T-cell (primary cell): ENCODE results near the gene BBLN. TPM values are rescaled to one million over a fixed set of nuclear protein-coding genes. Genes with fewer than 3 reads are reported as not detected.

Experiments used
- ATAC-seq, 4 experiments: fragments of 200-7000 bp in 3 of 4; fragments of 150-1000 bp in 1 of 4; cut with Tn5 transposase; replicated peaks in 1 of 4; 1 replicate in 3 of 4; 2 replicates in 1 of 4; pipeline ENCODE4 v1.10.0; 2021; ENCODE audit warnings: moderate library complexity in 3 of 4, mild to moderate bottlenecking in 2 of 4, moderate number of reproducible peaks in 1 of 4
- CTCF ChIA-PET, 2 donors: fragments of 300-600 bp; sonication (Branson Sonifier 250); formaldehyde crosslinking; loops; one replicate each; lab custom pipeline; 2022; ENCODE audit warnings: antibody characterized with exemption in 2 of 2; lab: Charles Lee
- POLR2A ChIA-PET, 2 donors: fragments of 300-600 bp; sonication (Branson Sonifier 250); formaldehyde crosslinking; loops; one replicate each; lab custom pipeline; 2022; ENCODE audit warnings: antibody characterized with exemption in 2 of 2; lab: Charles Lee
- DNase-seq, 35 experiments: peaks; one replicate each; pipeline versions ENCODE4 v3.0.0 to v3.0.0-alpha.2; 2013 to 2023
- H3K27ac ChIP-seq: one replicate; pipeline ENCODE4 v1.5.1; 2013; ENCODE audit warnings: low read length
- H3K27me3 ChIP-seq, 2 experiments: replicated peaks in 1 of 2; 1 replicate in 1 of 2; 2 replicates in 1 of 2; pipeline versions ENCODE4 v1.6.1 to v1.7.0; 2013; ENCODE audit warnings: low read length in 1 of 2, mixed read lengths in 1 of 2; ENCODE audit not compliant: control insufficient read depth in 2 of 2, insufficient read depth in 2 of 2; ENCODE audit errors: extremely low read depth in 1 of 2
- H3K36me3 ChIP-seq, 2 donors: 1 replicate in 1 of 2; 2 replicates in 1 of 2; pipeline versions ENCODE4 v1.6.1 to v1.7.0; 2013; ENCODE audit warnings: low read length in 1 of 2; ENCODE audit not compliant: control insufficient read depth in 2 of 2, insufficient read depth in 1 of 2; ENCODE audit errors: extremely low read depth in 1 of 2
- H3K4me1 ChIP-seq, 2 experiments: 1 replicate in 1 of 2; 2 replicates in 1 of 2; pipeline versions ENCODE4 v1.6.1 to v1.7.0; 2013; ENCODE audit warnings: low read length in 2 of 2, mixed read lengths in 1 of 2; ENCODE audit not compliant: insufficient read depth in 2 of 2, control insufficient read depth in 1 of 2; ENCODE audit errors: extremely low read depth in 1 of 2
- H3K4me3 ChIP-seq, 2 donors: 1 replicate in 1 of 2; 2 replicates in 1 of 2; pipeline versions ENCODE4 v1.5.1 to v1.7.0; 2013; ENCODE audit warnings: mild to moderate bottlenecking in 2 of 2, low read length in 1 of 2, moderate library complexity in 1 of 2; ENCODE audit not compliant: control insufficient read depth in 1 of 2; ENCODE audit errors: extremely low read depth in 1 of 2
- H3K9me3 ChIP-seq: 2 replicates; pipeline ENCODE4 v1.7.0; 2013
- H3K27ac Mint-ChIP-seq, 2 donors: one replicate each; pipeline ENCODE4 v1.8.0; 2020 to 2021; ENCODE audit warnings: mild to moderate bottlenecking in 2 of 2, mixed read lengths in 2 of 2
- H3K27me3 Mint-ChIP-seq, 2 donors: one replicate each; pipeline ENCODE4 v1.8.0; 2021 to 2022; ENCODE audit warnings: mixed read lengths in 2 of 2
- H3K36me3 Mint-ChIP-seq: one replicate; pipeline ENCODE4 v1.8.0; 2021; ENCODE audit warnings: mixed read lengths
- H3K4me1 Mint-ChIP-seq, 3 donors: one replicate each; pipeline ENCODE4 v1.8.0; 2020 to 2022; ENCODE audit warnings: mixed read lengths in 3 of 3, mild to moderate bottlenecking in 1 of 3
- H3K4me3 Mint-ChIP-seq, 3 donors: one replicate each; pipeline ENCODE4 v1.8.0; 2020 to 2022; ENCODE audit warnings: mild to moderate bottlenecking in 3 of 3, mixed read lengths in 3 of 3, moderate library complexity in 3 of 3
- H3K9me3 Mint-ChIP-seq, 3 donors: one replicate each; pipeline ENCODE4 v1.8.0; 2020 to 2022; ENCODE audit warnings: mixed read lengths in 3 of 3
- WGBS: methylation state at CpG from one replicate; pipeline ENCODE4 v1.1.5; 2013; ENCODE audit warnings: missing lambda C conversion rate; ENCODE audit not compliant: insufficient coverage; 5-methylcytosine and 5-hydroxymethylcytosine counted together
- total RNA-seq, 35 experiments: library from RNA in 6 of 35; stranded (reverse) in 6 of 35; fragments of 120-200 nt in 1 of 35; gene quantifications; one replicate each; pipeline versions ENCODE4 v1.2.1 to v1.2.4 and lab custom pipeline; 2013 to 2026

BBLN gene
- total RNA-seq, 5 donors from 2014 or later (not counting 1 experiment from before 2014, with no cell fraction given): 50.0 to 85.9 (median 81.4) TPM

DNA sequence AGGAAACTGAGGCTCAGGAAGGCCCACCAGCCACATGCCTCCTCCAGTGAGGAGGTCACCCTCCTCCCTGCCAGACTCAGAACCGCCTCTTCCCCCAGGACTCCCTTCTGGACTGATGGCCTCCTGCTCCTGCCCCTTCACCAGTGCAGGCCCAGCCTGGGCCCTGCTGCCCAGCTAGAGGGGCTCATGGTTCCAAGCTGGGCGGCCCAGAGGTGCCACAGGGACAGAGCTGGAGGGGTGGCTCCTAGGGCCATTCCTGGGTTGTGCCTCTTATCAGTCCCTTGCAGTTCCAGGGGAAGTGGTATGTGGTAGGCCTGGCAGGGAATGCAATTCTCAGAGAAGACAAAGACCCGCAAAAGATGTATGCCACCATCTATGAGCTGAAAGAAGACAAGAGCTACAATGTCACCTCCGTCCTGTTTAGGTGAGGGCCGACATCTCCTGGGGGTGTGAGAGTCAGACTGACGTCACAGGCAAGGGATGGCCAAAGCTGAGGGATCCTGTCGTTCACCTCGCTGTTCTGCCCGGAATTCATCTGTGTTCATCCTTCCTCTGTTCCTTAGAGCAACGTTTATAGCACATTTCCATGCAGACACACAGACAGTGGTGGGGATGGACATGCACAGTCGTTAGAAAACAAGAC lies 10.0 kb upstream of the BBLN start:
- DNase-seq: no peak
- CTCF ChIA-PET: no interaction called here
- no peaks in the 10 kb centered on the region for H3K36me3 Mint-ChIP-seq
- Histone ChIP-seq H3K4me3 (no peak overlapping the region), H3K9me3 (no peaks in the 10 kb centered on the region), H3K36me3 (no peaks in the 10 kb centered on the region), H3K27ac (no peak overlapping the region), H3K4me1 (peaks cover 0 to 5% of the 10 kb centered on the region in 2 experiments), H3K27me3 (peaks cover 0 to 17% of the 10 kb centered on the region in 2 experiments)
- WGBS: 83% methylated on average over 8 of the region's 11 CpGs
- no peak for ATAC-seq
- peaks cover 0 to 10% (median 4%) of the 10 kb centered on the region in 3 donors for H3K4me1 Mint-ChIP-seq
- H3K27me3 Mint-ChIP-seq: no peaks in the 10 kb centered on the region
- POLR2A ChIA-PET: no interaction called here
- H3K4me3 Mint-ChIP-seq: no peak overlapping the region
- H3K27ac Mint-ChIP-seq: peak overlapping the region in 1 of 2 donors; percentile 28
- H3K9me3 Mint-ChIP-seq: no peaks in the 10 kb centered on the region

DNA sequence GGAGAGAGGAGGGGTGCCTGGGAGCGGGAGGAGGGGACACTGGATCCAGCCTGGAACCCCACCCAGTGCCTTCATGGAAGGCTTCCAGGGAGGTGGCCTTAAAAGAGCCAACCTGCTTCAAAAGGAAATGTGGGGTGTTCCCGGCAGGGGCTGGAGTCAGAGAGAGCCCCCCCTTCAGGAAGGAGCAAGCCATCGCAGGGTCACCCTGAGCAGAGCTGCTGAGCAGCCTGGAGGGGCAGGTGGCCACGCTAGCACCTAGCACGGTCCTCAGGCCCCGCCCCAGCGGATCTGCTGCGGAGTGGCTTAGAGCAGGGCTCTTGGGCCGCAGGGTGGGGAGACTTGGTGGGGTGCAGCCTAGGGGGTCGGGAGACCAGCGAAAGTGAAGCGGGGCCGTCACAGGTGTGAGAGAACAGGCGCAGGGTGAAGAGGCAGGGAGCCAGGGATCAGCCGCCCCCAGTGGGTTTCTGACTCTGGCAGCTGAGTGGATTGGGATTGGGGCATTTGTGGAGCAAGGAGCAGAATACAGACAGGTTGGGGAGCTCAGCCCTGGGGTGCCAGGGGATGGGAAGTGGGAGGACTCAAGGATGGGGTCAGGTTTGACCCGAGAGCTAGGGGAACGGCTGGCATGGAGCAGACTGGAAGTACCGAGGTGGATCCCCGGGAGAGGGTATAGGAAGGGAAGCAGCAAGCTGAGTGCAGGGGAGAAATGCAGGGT lies 9.3 kb upstream of the BBLN start:
- H3K36me3 ChIP-seq: no peaks in the 10 kb centered on the region
- no peak overlapping the region for H3K4me3 ChIP-seq
- DNase-seq (peak in 2 of 35 experiments; percentile 6 to 29), ATAC-seq (peak in 2 of 4 experiments; percentile 25 to 40)
- H3K27ac Mint-ChIP-seq: no peak overlapping the region
- peaks cover 0 to 10% (median 4%) of the 10 kb centered on the region in 3 donors for H3K4me1 Mint-ChIP-seq
- no peaks in the 10 kb centered on the region for H3K36me3 Mint-ChIP-seq
- H3K27me3 ChIP-seq: peaks cover 0 to 17% of the 10 kb centered on the region in 2 experiments
- peaks cover 0 to 5% of the 10 kb centered on the region in 2 experiments for H3K4me1 ChIP-seq
- WGBS: 83% methylated on average over 16 of the region's 19 CpGs
- H3K4me3 Mint-ChIP-seq: no peak overlapping the region
- no peaks in the 10 kb centered on the region for H3K27me3 Mint-ChIP-seq
- ChIA-PET CTCF (no interaction called here), POLR2A (no interaction called here)
- H3K27ac ChIP-seq: no peak overlapping the region
- no peaks in the 10 kb centered on the region for H3K9me3 ChIP-seq
- H3K9me3 Mint-ChIP-seq: no peaks in the 10 kb centered on the region

DNA sequence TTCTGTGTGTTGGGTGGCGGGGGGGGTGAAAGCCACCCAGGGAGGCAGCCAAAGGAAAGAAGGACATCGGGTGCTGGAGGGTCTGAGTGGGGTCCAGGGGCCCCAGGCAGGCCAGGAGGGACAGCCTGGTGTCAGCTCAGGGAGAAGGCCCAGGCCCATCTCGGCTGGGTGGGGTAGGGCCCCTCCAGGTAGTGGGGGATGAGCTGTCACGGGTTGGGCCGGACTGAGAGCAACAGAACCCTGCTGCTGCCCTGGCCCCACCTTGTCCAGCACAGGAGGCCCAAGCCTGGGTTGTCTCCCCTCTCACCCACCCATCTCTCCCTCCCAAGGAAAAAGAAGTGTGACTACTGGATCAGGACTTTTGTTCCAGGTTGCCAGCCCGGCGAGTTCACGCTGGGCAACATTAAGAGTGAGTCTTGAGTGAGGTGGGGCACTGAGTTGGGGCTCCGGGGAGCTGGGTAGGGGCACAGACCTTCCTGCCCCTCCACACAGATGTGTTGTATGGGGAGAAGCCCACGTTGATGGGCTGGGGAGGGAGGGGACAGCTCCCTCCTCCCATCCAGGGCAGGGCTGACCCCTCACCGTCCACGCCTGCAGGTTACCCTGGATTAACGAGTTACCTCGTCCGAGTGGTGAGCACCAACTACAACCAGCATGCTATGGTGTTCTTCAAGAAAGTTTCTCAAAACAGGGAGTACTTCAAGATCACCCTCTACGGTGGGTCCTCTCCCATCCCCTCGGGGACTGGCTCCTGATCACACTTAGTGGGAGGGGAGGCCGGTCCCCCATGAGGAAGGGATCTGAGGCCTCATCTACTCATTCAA lies 8.5 kb upstream of the BBLN start:
- ATAC-seq: no peak
- H3K4me3 Mint-ChIP-seq: no peak overlapping the region
- H3K4me3 ChIP-seq: no peak overlapping the region
- ChIA-PET CTCF (no interaction called here), POLR2A (no interaction called here)
- H3K27me3 Mint-ChIP-seq: no peaks in the 10 kb centered on the region
- H3K27me3 ChIP-seq: peaks cover 0 to 17% of the 10 kb centered on the region in 2 experiments
- no peak for DNase-seq
- WGBS: 87% methylated on average over 3 of the region's 18 CpGs
- H3K4me1 Mint-ChIP-seq: peaks cover 0 to 10% (median 4%) of the 10 kb centered on the region in 3 donors
- no peaks in the 10 kb centered on the region for H3K36me3 Mint-ChIP-seq
- H3K9me3 ChIP-seq: no peaks in the 10 kb centered on the region
- H3K27ac Mint-ChIP-seq: peak overlapping the region in 1 of 2 donors; percentile 34
- H3K9me3 Mint-ChIP-seq: no peaks in the 10 kb centered on the region
- H3K36me3 ChIP-seq: no peaks in the 10 kb centered on the region
- H3K4me1 ChIP-seq: peaks cover 0 to 5% of the 10 kb centered on the region in 2 experiments
- no peak overlapping the region for H3K27ac ChIP-seq

DNA sequence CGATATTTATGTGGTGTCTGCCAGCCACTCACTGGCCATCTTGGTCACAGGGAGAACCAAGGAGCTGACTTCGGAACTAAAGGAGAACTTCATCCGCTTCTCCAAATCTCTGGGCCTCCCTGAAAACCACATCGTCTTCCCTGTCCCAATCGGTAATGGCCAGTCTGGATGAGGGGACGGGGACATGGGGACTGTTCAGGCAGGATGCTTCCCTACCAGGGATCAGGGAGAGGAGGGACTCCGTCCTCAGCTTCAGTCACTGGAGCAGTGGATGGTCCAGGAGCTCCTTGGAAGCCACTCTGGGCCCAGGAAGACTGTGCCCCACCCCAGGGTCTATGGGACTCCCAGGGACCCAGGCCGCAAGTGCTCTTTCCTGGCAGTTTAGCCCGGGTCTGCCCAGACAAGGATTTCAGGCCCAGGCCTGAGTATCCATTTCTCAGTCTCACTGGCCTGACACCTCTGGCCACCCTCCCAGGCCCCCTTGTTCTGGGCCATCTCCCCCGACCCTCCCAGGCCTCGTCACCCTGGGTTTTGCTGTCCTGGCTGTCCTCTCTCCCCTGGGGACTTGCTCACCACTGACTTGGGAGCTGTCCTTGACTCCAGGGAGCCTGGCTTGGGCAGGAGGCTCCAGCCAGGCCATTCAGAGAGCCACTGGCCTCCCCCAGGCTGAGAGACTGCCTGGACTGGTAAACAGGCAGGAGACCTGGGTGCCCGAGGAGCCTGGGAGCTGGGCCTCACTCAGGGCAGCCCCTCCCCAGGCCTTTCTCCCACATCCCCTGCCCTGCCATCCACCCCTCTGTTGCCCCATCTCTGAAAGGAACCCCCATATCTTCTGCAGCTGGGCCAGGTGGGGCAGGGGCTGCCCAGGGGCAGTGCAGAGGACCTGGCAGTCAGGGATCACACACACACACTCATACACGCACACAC lies 7.7 kb upstream of the BBLN start:
- peaks cover 0 to 10% (median 4%) of the 10 kb centered on the region in 3 donors for H3K4me1 Mint-ChIP-seq
- Histone ChIP-seq H3K27me3 (peaks cover 0 to 17% of the 10 kb centered on the region in 2 experiments), H3K4me3 (no peak overlapping the region), H3K4me1 (peaks cover 0 to 5% of the 10 kb centered on the region in 2 experiments), H3K27ac (no peak overlapping the region), H3K9me3 (no peaks in the 10 kb centered on the region), H3K36me3 (no peaks in the 10 kb centered on the region)
- ChIA-PET CTCF (no interaction called here), POLR2A (no interaction called here)
- no peaks in the 10 kb centered on the region for H3K27me3 Mint-ChIP-seq
- H3K27ac Mint-ChIP-seq: peak overlapping the region in 1 of 2 donors; percentile 34
- H3K4me3 Mint-ChIP-seq: no peak overlapping the region
- H3K36me3 Mint-ChIP-seq: no peaks in the 10 kb centered on the region
- 88% methylated on average over 11 of the region's 13 CpGs for WGBS
- DNase-seq (no peak), ATAC-seq (no peak)
- no peaks in the 10 kb centered on the region for H3K9me3 Mint-ChIP-seq

DNA sequence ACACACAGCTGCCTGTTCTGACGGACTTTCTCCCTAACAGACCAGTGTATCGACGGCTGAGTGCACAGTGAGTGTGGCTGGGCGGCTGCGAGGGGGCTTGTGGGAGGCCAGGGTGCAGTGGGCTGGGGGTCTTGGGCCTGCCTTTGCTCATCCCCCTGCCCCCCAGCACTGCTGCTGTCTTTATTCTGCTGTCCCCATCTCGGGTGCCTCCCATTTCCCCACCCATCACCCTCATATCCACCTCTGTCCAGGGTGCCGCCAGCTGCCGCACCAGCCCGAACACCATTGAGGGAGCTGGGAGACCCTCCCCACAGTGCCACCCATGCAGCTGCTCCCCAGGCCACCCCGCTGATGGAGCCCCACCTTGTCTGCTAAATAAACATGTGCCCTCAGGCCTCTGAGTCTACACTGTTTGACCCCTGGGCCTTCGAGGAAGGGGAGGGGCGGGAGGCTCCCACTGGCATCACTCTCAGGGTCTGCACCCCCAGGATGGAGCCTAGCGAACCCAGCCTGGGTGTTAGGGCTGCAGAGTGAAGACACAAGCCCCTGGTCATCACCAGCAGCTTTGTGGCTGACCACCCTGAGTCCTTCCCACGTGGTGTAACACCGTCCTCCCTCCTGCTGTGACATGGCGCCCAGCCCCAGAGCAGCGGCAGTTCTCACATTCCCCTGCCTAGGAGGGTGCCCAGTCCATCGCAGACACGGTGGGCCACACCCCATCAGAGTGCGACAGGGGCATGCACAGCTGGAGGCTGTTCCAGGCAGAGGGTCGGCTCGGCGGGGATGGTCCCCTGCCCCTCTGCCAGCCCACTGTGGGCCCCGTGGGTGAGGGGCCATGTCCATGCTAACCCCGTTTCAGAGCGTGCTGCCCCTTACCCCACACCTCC lies 6.8 kb upstream of the BBLN start:
- Histone ChIP-seq H3K4me1 (peaks cover 0 to 5% of the 10 kb centered on the region in 2 experiments), H3K36me3 (no peaks in the 10 kb centered on the region), H3K27ac (no peak overlapping the region), H3K9me3 (no peaks in the 10 kb centered on the region), H3K4me3 (no peak overlapping the region), H3K27me3 (peaks cover 0 to 17% of the 10 kb centered on the region in 2 experiments)
- CTCF ChIA-PET: interaction anchor here in 1 of 2 donors (0.6 kb wide), 1 partner anchor 135 kb away, joined by 4 read pairs; no protein-coding TSS in a partner anchor
- 85% methylated on average over 15 of the region's 26 CpGs for WGBS
- Mint-ChIP-seq H3K27me3 (no peaks in the 10 kb centered on the region), H3K9me3 (no peaks in the 10 kb centered on the region), H3K27ac (no peak overlapping the region), H3K4me1 (peaks cover 0 to 10% (median 4%) of the 10 kb centered on the region in 3 donors), H3K4me3 (no peak overlapping the region), H3K36me3 (no peaks in the 10 kb centered on the region)
- ATAC-seq (no peak), DNase-seq (no peak)
- POLR2A ChIA-PET: no interaction called here
